Stimulated activated CD8-positive, alpha-beta memory T cell treated with anti-CD3 and anti-CD28 coated beads, Interleukin-2, amount 100 ng/mL, for 1 hour (primary cell): Measurements from ENCODE around the gene FAM163B.
"Not testable (repeated sequence)": the region's sequence is repeated elsewhere in the genome, so short reads cannot be mapped to it uniquely, and the experiment has no call there.

Experiments used
- DNase-seq, 2 donors: peaks; one replicate each; pipeline ENCODE4 v3.0.0-alpha.2; 2020; ENCODE audit warnings: low read depth in 2 of 2

FAM163B gene

GRCh38 chr9:133569121-133569785, 39.9 kb downstream of the FAM163B start:
- no peak for DNase-seq

DNA sequence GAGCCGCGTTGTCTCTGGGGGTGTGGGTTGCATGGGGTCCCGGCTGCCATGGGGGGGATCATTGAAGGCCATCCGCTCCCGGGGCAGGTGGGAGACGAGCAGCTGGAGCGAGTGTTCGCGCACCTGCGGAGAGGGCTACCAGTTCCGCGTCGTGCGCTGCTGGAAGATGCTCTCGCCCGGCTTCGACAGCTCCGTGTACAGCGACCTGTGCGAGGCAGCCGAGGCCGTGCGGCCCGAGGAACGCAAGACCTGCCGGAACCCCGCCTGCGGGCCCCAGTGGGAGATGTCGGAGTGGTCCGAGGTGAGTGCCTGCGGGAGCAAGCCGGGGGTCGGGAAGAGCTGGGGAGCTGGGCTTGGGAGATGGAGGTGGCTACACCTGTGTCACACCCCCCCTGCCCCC, 41.0 kb downstream of the FAM163B start:
- DNase-seq: no peak

GRCh38 chr9:133566817-133567216, 42.4 kb downstream of the FAM163B start:
- no peak for DNase-seq

DNA sequence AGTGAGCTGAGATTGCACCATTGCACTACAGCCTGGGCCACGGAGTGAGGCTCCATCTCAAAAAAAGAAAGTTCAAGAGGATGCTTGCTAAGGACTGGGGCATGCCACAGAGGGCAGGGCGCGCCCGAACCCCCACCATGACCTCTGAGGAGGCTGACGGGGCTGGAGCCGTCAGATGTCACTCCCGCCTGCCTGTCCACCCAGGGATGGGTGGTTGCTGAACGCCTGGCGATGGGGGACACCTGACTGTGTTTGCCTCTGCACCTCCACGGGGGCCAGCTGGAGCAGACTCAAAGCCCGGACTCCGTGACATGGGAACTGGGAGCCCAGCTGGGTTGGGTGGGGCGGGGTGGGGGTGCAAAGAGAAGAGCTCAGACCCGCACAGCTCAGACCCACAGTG, 42.8 kb downstream of the FAM163B start:
- DNase-seq: no peak

DNA sequence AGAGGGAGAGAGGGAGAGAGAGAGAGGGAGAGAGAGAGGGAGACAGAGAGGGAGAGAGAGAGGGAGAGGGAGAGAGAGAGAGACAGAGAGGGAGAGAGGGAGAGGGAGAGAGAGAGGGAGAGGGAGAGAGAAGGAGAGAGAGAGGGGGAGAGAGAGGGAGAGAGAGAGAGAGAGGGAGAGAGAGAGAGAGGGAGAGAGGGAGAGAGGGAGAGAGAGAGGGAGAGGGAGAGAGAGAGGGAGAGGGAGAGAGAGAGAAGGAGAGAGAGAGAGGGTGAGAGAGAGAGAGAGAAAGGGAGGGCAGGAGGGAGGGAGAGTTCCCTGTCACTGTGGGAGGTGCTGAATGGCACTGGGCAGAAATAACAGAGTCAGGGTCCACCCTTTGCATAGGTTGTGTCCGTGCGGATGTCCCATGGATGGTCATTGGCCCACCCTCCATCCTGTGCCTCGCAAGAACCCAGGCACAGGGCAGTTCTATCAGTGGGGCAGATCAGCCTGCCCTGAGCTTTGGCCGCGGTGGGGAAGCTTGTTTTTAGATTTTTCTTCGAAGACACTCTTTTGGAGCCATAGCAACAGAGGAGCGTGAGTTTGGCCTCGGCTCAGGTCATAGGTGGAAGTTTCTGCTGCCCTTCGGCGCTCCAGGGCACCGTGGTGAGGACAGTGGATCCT, 44.6 kb downstream of the FAM163B start:
- no peak for DNase-seq

DNA sequence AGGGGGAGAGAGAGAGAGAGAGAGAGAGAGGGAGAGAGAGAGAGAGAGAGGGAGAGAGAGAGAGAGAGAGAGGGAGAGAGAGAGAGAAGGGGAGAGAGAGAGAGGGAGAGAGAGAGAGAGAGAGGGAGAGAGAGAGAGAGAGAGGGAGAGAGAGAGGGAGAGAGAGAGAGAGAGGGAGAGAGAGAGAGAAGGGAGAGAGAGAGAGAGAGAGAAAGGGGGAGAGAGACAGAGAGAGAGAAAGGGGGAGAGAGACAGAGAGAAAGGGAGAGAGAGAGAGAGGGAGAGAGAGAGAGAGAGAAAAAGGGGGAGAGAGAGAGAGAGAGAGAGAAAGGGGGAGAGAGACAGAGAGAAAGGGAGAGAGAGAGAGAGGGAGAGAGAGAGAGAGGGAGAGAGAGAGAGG, 45.4 kb downstream of the FAM163B start:
- DNase-seq: not testable (repeated sequence)

- DNase-seq: no peak
These were observed 45.8 kb downstream of the FAM163B start for GRCh38 chr9:133563291-133563796.

DNA sequence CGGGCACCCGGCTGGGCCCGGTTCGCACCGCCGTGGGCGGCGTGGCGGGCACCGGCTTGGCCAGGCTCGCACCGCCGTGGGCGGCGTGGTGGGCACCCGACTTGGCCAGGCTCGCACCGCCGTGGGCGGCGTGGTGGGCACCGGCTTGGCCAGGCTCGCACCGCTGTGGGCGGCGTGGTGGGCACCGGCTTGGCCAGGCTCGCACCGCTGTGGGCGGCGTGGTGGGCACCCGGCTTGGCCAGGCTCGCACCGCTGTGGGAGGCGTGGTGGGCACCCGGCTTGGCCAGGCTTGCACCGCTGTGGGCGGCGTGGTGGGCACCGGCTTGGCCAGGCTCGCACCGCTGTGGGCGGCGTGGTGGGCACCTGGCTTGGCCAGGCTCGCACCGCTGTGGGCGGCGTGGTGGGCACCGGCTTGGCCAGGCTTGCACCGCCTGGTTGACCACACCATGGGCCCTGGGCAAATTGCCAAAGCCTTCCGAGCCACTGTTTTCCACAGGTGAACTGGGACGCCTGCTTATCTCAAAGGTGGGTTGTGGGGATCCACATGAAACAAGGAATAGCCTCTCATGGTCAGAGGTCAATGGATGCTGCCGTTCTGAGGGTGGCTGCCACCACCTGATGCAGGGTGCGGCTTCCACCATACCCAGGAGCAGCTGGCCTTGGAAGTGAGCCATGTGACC, 46.4 kb downstream of the FAM163B start:
- DNase-seq: no peak

DNA sequence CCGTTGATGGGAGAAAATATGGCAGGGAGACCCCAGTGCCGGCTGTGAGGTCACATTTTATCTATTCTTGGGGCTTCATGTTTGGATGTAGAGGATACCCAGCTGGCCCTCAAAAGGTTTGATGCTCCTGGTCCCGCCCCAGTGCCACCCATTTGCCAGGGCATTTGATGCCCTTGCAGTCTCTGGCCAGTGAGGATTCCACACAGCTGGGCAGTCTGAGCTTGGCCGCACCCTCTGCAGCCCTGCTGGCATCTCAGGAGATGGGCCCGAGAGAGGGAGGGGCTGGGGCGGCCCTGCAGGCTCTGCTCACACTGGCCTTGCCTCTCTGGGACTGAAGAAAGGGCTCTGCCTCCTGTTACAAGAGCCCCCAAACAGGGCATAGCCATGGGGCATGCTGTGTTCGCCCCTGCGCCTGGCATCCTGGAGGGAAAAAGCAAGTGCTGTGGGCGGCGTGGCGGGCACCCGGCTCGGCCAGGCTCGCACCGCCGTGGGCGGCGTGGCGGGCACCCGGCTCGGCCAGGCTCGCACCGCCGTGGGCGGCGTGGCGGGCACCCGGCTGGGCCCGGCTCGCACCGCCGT, 47.1 kb downstream of the FAM163B start:
- no peak for DNase-seq

GRCh38 chr9:133560944-133561343, 48.2 kb downstream of the FAM163B start:
- no peak for DNase-seq

DNA sequence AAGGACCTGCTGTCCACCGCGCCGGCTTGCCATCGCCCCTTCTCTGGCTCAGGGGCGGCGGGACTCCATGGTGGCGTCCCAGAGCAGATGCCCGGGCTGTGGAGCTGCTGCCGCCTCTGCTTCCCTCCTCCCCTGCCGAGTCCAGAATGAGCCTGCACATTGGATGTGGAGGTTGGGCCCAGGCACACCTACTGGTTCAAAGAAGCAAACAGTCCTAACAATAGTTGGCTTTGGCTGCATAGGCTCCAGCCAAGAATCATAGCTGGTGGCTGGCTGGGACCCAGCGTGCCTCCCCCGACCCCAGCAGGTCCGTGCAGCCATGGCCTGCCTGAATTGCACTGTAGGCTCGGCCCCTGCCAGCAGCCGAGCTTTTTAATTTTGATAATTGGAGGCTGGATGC, 48.9 kb downstream of the FAM163B start:
- no peak for DNase-seq

DNA sequence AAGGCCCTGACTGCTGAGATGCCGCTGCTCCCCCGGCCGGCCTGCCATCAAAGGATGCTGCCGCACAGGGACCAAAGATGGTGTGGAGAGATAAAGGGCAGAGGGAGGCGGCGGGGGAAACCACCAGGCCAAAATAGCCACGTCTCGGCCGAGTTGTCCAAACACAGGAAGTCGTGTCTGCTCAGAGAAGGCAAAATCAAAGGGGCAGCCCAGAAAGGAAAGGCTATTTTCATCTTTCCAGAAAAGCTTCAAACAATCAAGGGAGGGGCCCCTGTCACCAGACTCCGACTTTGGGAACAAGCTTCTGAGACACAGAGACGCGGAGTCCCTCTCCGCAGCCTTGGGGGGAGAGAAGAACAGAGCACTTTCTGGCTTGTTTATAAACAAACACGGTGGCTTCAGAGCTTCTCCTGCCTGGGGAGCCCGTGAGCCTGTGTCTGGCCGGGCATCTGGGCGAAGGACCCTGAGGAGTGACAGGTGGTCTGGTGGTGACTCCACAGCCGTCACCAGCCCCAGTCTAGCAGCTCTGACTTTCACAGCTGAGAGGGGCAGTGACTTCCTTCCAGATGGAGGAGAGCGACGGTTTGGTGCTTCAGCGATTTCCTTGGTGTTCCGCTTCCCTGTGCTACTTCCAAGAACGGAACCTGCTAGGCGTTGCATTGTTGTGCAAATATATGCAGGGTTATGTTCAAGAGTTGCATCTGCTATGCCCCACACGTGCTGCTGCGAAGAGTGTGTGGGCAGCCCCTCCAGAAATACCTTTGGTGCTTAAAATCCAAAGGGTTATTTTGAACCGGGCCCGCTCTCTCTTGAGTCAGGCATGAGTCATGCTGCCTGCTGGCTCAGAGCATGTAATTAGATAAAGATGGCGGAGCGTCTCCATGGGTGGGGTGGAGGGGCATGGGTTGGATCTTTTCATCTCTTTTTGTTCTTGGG, 50.7 kb downstream of the FAM163B start:
- no peak for DNase-seq

DNA sequence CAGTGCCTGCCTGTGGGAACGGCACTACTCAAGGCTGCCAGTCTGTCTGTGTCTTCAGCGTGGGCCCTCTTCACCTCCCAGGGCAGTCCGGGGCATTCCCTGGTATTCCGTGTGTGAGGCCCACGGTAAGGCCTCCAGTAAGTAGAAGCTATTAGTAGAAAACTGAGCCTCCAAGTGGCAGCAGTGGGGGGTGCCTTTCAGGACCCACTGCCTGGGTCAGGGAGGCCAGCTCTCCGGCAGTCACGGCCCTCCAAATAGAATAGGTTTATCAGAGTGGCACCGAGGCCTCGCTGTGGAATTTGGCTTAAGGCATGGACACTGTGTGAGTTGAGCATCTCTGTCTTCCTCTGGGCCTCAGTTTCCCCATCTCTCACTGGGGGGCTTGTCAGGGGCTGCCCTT, 51.6 kb downstream of the FAM163B start:
- no peak for DNase-seq

GRCh38 chr9:133556354-133556753, 52.8 kb downstream of the FAM163B start:
- DNase-seq: no peak

DNA sequence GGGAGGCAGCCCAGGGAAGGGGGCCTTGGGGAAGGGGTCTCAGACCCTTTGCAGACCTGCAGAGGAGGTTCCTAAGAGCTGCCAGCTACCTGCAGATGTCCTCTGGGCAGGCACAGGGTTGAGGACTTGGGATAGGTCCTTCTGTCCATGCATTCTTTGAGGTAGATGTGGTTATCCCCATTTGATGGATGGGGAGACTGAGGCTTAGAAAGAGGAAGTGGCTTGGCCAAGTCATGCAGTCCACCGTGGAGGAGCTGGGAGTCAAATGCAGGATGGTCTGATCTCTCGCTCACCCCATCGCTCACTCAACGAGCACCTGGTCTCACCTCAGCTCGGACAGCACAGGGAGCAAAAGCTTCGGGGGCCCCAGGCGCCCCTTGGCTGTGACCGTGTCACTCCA, 54.5 kb downstream of the FAM163B start:
- DNase-seq: no peak

GRCh38 chr9:133553973-133554713, 55.0 kb downstream of the FAM163B start:
- DNase-seq: no peak

DNA sequence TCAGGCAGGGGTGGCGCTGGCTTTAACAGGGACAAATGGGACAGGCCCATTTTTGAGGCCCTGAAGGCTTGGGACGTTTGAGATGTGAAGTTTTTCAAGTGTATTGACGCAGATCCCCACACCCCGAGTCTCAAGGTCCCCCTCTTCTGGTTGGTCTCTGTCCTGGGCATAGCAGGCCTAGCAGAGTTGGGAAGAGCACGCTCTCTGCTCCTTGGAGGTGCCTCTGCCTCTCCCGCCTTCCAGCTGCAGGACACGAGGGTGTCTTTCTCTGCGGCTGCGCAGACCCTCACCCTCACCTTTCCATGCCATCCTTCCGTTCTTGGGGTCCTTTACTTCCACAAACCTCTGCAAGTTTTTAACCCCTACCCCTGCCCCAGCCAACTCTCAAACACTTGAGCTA, 56.1 kb downstream of the FAM163B start:
- no peak for DNase-seq

- no peak for DNase-seq
These were observed 57.0 kb downstream of the FAM163B start for GRCh38 chr9:133552236-133552635.

- no peak for DNase-seq
These were observed 57.7 kb downstream of the FAM163B start for GRCh38 chr9:133551446-133551845.

DNA sequence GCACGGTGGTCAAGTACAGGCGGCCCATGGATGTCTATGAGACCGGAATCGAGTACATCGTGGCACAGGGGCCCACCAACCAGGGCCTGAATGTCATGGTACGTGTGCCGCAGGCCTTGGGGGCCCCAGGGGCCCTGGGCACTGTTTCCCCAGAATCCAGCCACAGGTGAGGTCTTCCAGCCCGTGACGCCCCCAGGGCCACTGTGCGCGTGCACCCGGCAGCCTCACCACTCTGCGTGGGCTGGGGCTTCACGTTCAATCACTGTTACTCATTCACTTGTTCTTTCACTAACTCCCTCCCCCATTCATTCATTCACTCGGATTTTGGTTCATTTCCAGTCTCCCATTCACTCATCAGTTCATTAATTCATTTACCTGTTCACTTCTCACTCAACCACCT, 62.1 kb downstream of the FAM163B start:
- DNase-seq: no peak

DNA sequence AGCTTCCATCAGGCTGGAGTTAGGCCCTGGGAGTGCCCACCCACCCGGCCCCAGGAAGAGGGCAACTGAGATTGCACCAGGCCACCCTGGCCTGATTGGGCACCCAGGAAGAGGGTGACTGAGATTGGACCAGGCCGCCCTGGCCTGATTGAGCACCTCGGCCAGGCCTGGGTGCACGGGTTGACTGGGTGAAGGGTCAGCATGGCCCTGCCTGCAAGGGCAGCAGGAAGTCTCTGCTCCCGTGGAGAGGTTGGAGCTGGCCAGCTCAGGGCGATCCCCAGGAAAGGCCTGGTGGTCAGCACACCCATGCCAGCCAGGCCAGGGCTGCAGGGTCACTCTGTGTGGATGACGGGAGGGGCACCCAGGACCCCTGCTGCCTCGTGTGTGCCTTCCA, 62.9 kb downstream of the FAM163B start:
- no peak for DNase-seq
